ENCODE measurements around the gene ADAM15.

ADAM15 gene

GRCh38 chr1:155003766-155004351 lies 47.3 kb upstream of the ADAM15 start (continued):
- no peak for TF ChIP-seq SP7 (tag by site-specific recombination; IDR thresholded peaks at IDR 0.05)
- TF ChIP-seq ZBTB11 (tag by site-specific recombination; conservative IDR thresholded peaks at IDR 0.05; ENCODE audit: low read depth) = peak; percentile 86
- TF ChIP-seq ZNF843 (tag by site-specific recombination; IDR thresholded peaks at IDR 0.05) = no peak
- no peak for TF ChIP-seq PRDM4 (tag by site-specific recombination; IDR thresholded peaks at IDR 0.05)
- peak; percentile 23; the same call in 1 of the 2 replicates for TF ChIP-seq ZNF629 (tag by site-specific recombination; IDR thresholded peaks at IDR 0.05)
- TF ChIP-seq ZNF341 (tag by site-specific recombination; IDR thresholded peaks at IDR 0.05; ENCODE audit: low read depth) = no peak
- TF ChIP-seq ZNF449 (tag by site-specific recombination; IDR thresholded peaks at IDR 0.05) = no peak
- TF ChIP-seq ZNF571 (tag by site-specific recombination; IDR thresholded peaks at IDR 0.05) = no peak
- TF ChIP-seq, protein P1, sequence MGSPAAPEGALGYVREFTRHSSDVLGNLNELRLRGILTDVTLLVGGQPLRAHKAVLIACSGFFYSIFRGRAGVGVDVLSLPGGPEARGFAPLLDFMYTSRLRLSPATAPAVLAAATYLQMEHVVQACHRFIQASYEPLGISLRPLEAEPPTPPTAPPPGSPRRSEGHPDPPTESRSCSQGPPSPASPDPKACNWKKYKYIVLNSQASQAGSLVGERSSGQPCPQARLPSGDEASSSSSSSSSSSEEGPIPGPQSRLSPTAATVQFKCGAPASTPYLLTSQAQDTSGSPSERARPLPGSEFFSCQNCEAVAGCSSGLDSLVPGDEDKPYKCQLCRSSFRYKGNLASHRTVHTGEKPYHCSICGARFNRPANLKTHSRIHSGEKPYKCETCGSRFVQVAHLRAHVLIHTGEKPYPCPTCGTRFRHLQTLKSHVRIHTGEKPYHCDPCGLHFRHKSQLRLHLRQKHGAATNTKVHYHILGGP (tag by site-specific recombination; IDR thresholded peaks at IDR 0.05) = no peak
- peak; percentile 34; the same call in 1 of the 2 replicates for TF ChIP-seq ZBTB8A (tag by site-specific recombination; IDR thresholded peaks at IDR 0.05)
- TF ChIP-seq, protein P2, sequence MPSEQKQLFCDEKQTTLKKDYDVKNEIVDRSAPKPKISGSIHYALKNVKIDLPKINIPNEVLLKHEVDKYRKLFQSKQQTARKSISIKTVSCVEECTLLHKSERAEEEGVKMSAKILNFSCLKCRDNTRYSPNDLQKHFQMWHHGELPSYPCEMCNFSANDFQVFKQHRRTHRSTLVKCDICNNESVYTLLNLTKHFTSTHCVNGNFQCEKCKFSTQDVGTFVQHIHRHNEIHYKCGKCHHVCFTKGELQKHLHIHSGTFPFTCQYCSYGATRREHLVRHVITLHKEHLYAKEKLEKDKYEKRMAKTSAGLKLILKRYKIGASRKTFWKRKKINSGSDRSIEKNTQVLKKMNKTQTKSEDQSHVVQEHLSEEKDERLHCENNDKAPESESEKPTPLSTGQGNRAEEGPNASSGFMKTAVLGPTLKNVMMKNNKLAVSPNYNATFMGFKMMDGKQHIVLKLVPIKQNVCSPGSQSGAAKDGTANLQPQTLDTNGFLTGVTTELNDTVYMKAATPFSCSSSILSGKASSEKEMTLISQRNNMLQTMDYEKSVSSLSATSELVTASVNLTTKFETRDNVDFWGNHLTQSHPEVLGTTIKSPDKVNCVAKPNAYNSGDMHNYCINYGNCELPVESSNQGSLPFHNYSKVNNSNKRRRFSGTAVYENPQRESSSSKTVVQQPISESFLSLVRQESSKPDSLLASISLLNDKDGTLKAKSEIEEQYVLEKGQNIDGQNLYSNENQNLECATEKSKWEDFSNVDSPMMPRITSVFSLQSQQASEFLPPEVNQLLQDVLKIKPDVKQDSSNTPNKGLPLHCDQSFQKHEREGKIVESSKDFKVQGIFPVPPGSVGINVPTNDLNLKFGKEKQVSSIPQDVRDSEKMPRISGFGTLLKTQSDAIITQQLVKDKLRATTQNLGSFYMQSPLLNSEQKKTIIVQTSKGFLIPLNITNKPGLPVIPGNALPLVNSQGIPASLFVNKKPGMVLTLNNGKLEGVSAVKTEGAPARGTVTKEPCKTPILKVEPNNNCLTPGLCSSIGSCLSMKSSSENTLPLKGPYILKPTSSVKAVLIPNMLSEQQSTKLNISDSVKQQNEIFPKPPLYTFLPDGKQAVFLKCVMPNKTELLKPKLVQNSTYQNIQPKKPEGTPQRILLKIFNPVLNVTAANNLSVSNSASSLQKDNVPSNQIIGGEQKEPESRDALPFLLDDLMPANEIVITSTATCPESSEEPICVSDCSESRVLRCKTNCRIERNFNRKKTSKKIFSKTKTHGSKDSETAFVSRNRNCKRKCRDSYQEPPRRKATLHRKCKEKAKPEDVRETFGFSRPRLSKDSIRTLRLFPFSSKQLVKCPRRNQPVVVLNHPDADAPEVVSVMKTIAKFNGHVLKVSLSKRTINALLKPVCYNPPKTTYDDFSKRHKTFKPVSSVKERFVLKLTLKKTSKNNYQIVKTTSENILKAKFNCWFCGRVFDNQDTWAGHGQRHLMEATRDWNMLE (tag by site-specific recombination; conservative IDR thresholded peaks at IDR 0.05; ENCODE audit: low read depth) = peak; percentile 35; the same call in 1 of the 2 replicates
- TF ChIP-seq ELK4 (IDR thresholded peaks at IDR 0.05; ENCODE audit: borderline replicate concordance, low read depth, low read length) = no peak
- TF ChIP-seq PRDM10 (tag by site-specific recombination; IDR thresholded peaks at IDR 0.05) = peak; percentile 92
- no peak for TF ChIP-seq ZSCAN5A (tag by site-specific recombination; IDR thresholded peaks at IDR 0.05)
- TF ChIP-seq ZNF302 (tag by site-specific recombination; IDR thresholded peaks at IDR 0.05; ENCODE audit: low read depth) = no peak
- TF ChIP-seq YY1 (tag by site-specific recombination; IDR thresholded peaks at IDR 0.05) = no peak
- TF ChIP-seq ZNF664 (tag by site-specific recombination; IDR thresholded peaks at IDR 0.05) = no peak
- peak; percentile 96 for TF ChIP-seq EGR2 (tag by site-specific recombination; IDR thresholded peaks at IDR 0.05; ENCODE audit: low read depth)

Data from HEK293 (cell line).